ENCODE measurements around the gene STRIT1. TPM values are rescaled to one million over a fixed set of nuclear protein-coding genes. Genes with fewer than 3 reads are reported as not detected.
A peak's percentile ranks its signal among the peaks of the same experiment; 100 is the strongest.

The STRIT1 gene
- total and polyA plus RNA-seq, 2 donors (not counting 1 experiment from before 2014, with no cell fraction given), result not detected

DNA sequence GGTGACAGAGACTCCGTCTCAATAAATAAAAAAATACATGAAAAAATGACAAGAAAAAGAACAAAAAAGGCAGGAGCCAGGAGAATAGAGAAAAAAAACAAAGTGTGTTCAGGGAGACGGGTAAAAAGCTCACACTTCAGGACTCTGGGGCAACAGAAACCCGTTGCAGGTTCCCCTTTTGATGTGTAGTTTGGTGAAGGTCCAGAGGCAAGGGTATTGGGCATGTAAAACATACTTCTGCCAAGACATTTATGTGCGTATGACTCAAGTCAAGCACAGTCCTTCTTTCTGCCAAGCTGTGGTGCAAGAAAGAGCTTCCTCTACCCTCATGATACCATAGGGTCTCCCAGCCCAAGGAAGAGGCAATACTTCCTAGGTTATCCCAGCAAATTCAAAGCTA lies 33.4 kb upstream of the STRIT1 start:
- Histone ChIP-seq H2AFZ (ENCODE audit: low read length) (no peak overlapping the region), H3K9me3 (ENCODE audit: control insufficient read depth, insufficient read depth, low read depth, low read length) (no peaks in the 10 kb centered on the region), H3K4me3 (replicated peaks in 1 of 4; ENCODE audit: control extremely low read depth in 1 of 4, insufficient read depth in 1 of 4, low read depth in 3 of 4, low read length in 4 of 4) (no peak overlapping the region), H3K4me2 (ENCODE audit: extremely low read depth, insufficient read depth, low read length) (no peak overlapping the region), H3K27me3 (ENCODE audit: control insufficient read depth, insufficient read depth, low read length) (no peaks in the 10 kb centered on the region), H3K9ac (ENCODE audit: insufficient read depth, low read length) (no peak overlapping the region), H3K27ac (ENCODE audit: insufficient read depth, low read length) (no peak overlapping the region), H3K4me1 (ENCODE audit: control insufficient read depth, extremely low read depth, insufficient read depth, low read length) (no peaks in the 10 kb centered on the region), H4K20me1 (ENCODE audit: control insufficient read depth, extremely low read depth, insufficient read depth, low read length) (no peaks in the 10 kb centered on the region), H3K36me3 (ENCODE audit: control insufficient read depth, insufficient read depth, low read length) (no peaks in the 10 kb centered on the region), H3K79me2 (ENCODE audit: control insufficient read depth, insufficient read depth, low read length) (no peaks in the 10 kb centered on the region)
- TF ChIP-seq EZH2 (IDR thresholded peaks at IDR 0.05; ENCODE audit: low read length, missing control alignments), result no peak
- TF ChIP-seq, protein P1, sequence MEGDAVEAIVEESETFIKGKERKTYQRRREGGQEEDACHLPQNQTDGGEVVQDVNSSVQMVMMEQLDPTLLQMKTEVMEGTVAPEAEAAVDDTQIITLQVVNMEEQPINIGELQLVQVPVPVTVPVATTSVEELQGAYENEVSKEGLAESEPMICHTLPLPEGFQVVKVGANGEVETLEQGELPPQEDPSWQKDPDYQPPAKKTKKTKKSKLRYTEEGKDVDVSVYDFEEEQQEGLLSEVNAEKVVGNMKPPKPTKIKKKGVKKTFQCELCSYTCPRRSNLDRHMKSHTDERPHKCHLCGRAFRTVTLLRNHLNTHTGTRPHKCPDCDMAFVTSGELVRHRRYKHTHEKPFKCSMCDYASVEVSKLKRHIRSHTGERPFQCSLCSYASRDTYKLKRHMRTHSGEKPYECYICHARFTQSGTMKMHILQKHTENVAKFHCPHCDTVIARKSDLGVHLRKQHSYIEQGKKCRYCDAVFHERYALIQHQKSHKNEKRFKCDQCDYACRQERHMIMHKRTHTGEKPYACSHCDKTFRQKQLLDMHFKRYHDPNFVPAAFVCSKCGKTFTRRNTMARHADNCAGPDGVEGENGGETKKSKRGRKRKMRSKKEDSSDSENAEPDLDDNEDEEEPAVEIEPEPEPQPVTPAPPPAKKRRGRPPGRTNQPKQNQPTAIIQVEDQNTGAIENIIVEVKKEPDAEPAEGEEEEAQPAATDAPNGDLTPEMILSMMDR (conservative IDR thresholded peaks at IDR 0.05 in 1 of 2, IDR thresholded peaks at IDR 0.05 in 1 of 2; ENCODE audit: low read depth in 1 of 2, low read length in 2 of 2), result no peak
- no peak for DNase-seq (ENCODE audit: low read depth in 2 of 2)

DNA sequence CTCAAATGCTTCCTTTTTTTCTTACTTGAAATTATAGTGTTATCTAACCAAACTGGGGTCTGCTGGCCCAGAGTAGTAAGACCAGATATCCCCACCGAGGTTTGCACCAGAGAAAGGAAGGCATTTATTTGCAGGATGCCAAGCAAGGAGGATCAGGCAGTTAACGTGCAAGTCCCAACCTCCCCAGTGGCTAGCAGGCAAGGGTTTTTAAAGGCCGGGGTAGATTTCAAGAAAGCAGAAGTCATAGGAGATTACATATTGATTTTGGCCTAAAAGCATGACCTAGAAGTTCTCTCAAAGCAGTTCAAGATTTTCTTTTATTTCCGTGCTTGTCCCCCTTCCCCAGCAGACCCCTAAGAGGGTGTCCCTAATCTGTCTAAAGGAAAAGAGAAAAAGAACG lies 32.8 kb upstream of the STRIT1 start:
- Histone ChIP-seq H3K9ac (ENCODE audit: insufficient read depth, low read length) (no peak overlapping the region), H3K27me3 (ENCODE audit: control insufficient read depth, insufficient read depth, low read length) (no peaks in the 10 kb centered on the region), H3K79me2 (ENCODE audit: control insufficient read depth, insufficient read depth, low read length) (no peaks in the 10 kb centered on the region), H3K4me3 (replicated peaks in 1 of 4; ENCODE audit: control extremely low read depth in 1 of 4, insufficient read depth in 1 of 4, low read depth in 3 of 4, low read length in 4 of 4) (no peak overlapping the region), H3K4me1 (ENCODE audit: control insufficient read depth, extremely low read depth, insufficient read depth, low read length) (no peaks in the 10 kb centered on the region), H3K9me3 (ENCODE audit: control insufficient read depth, insufficient read depth, low read depth, low read length) (no peaks in the 10 kb centered on the region), H4K20me1 (ENCODE audit: control insufficient read depth, extremely low read depth, insufficient read depth, low read length) (no peaks in the 10 kb centered on the region), H3K36me3 (ENCODE audit: control insufficient read depth, insufficient read depth, low read length) (no peaks in the 10 kb centered on the region), H3K27ac (ENCODE audit: insufficient read depth, low read length) (no peak overlapping the region), H2AFZ (ENCODE audit: low read length) (no peak overlapping the region), H3K4me2 (ENCODE audit: extremely low read depth, insufficient read depth, low read length) (no peak overlapping the region)
- TF ChIP-seq, protein P1 (conservative IDR thresholded peaks at IDR 0.05 in 1 of 2, IDR thresholded peaks at IDR 0.05 in 1 of 2; ENCODE audit: low read depth in 1 of 2, low read length in 2 of 2), result no peak
- no peak for TF ChIP-seq EZH2 (IDR thresholded peaks at IDR 0.05; ENCODE audit: low read length, missing control alignments)
- no peak for DNase-seq (ENCODE audit: low read depth in 2 of 2)

DNA sequence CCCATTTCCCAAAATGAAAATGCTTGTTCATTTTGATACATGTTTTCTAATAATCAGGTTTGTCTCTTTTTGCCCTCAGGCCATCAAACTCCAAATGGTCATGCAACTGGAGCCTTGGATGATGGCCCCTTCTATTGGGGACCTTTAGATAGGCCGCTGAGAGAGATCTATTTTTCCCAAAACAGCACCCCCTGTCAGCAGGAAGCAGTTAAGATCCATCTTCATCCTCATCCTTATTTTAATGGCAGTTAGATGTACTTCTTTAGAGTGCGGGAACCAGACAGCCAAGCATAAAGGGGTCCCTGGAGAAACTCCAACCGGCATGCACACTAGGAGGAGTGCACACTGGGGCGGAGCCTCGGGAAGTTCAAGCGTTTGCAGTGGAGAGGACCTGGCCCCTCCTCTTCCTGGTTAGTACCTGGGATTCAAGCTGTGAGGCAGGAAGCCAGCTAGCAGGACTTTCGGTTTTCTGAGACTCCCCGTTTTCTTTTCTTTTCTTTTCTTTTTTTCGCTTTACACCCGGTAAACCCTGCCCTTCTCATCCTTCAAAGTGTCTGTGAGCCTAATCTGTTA lies 31.9 kb upstream of the STRIT1 start:
- H3K9me3 ChIP-seq (ENCODE audit: control insufficient read depth, insufficient read depth, low read depth, low read length), result no peaks in the 10 kb centered on the region
- no peaks in the 10 kb centered on the region for H3K27me3 ChIP-seq (ENCODE audit: control insufficient read depth, insufficient read depth, low read length)
- no peak overlapping the region for H3K4me3 ChIP-seq (replicated peaks in 1 of 4; ENCODE audit: control extremely low read depth in 1 of 4, insufficient read depth in 1 of 4, low read depth in 3 of 4, low read length in 4 of 4)
- no peak overlapping the region for H2AFZ ChIP-seq (ENCODE audit: low read length)
- no peak overlapping the region for H3K27ac ChIP-seq (ENCODE audit: insufficient read depth, low read length)
- H3K79me2 ChIP-seq (ENCODE audit: control insufficient read depth, insufficient read depth, low read length), result no peaks in the 10 kb centered on the region
- no peak overlapping the region for H3K9ac ChIP-seq (ENCODE audit: insufficient read depth, low read length)
- H3K4me1 ChIP-seq (ENCODE audit: control insufficient read depth, extremely low read depth, insufficient read depth, low read length), result no peaks in the 10 kb centered on the region
- DNase-seq (ENCODE audit: low read depth in 2 of 2), result peak in 1 of 2 donors; percentile 32
- no peak overlapping the region for H3K4me2 ChIP-seq (ENCODE audit: extremely low read depth, insufficient read depth, low read length)
- no peaks in the 10 kb centered on the region for H3K36me3 ChIP-seq (ENCODE audit: control insufficient read depth, insufficient read depth, low read length)
- TF ChIP-seq, protein P1 (conservative IDR thresholded peaks at IDR 0.05 in 1 of 2, IDR thresholded peaks at IDR 0.05 in 1 of 2; ENCODE audit: low read depth in 1 of 2, low read length in 2 of 2), result peak in 1 of 2 donors; percentile 17
- TF ChIP-seq EZH2 (IDR thresholded peaks at IDR 0.05; ENCODE audit: low read length, missing control alignments), result no peak
- no peaks in the 10 kb centered on the region for H4K20me1 ChIP-seq (ENCODE audit: control insufficient read depth, extremely low read depth, insufficient read depth, low read length)

Data from fibroblast of lung (primary cell).